SU-DHL-6 (cell line): Measurements from ENCODE around the gene PACSIN3.

Source experiments
- H2AFZ ChIP-seq: fragments of 200-600 bp; sonication (generic); 2 replicates; pipeline ENCODE4 v1.6.1; 2014; ENCODE audit warnings: low read depth, mild to moderate bottlenecking, moderate library complexity, mixed read lengths, antibody characterized with exemption, low read length; ENCODE audit not compliant: severe bottlenecking
- H3F3A ChIP-seq: fragments of 200-600 bp; shearing (Covaris generic); 2 replicates; pipeline ENCODE4 v1.6.0; 2016; ENCODE audit warnings: antibody characterized with exemption, mild to moderate bottlenecking; ENCODE audit not compliant: insufficient read depth
- H3K27ac ChIP-seq: fragments of 200-600 bp; sonication (generic); 2 replicates; pipeline ENCODE4 v1.5.1; 2016; ENCODE audit warnings: low read depth, mild to moderate bottlenecking, low read length, moderate library complexity, mixed read lengths
- H3K27me3 ChIP-seq: fragments of 200-600 bp; sonication (generic), shearing (Covaris generic); 2 replicates; pipeline ENCODE4 v1.6.0; 2014; ENCODE audit warnings: mild to moderate bottlenecking, low read length
- H3K36me3 ChIP-seq: fragments of 200-600 bp; sonication (generic); 2 replicates; pipeline ENCODE4 v1.6.1; 2014; ENCODE audit warnings: mild to moderate bottlenecking, low read length, mixed read lengths
- H3K4me2 ChIP-seq: fragments of 300-600, 200-600 bp; shearing (Covaris generic), sonication (generic); 2 replicates; pipeline ENCODE4 v1.6.0; 2014; ENCODE audit warnings: low read length, low read depth, mild to moderate bottlenecking; ENCODE audit not compliant: poor library complexity, severe bottlenecking
- H3K4me3 ChIP-seq: fragments of 200-600 bp; sonication (generic); 2 replicates; pipeline ENCODE4 v1.5.1; 2014; ENCODE audit warnings: antibody characterized with exemption, low read length, mild to moderate bottlenecking, mixed read lengths; ENCODE audit not compliant: insufficient read depth, poor library complexity, severe bottlenecking
- H3K79me2 ChIP-seq: fragments of 200-600 bp; sonication (generic); 2 replicates; pipeline ENCODE4 v1.6.1; 2014; ENCODE audit warnings: mild to moderate bottlenecking, low read length, moderate library complexity; ENCODE audit not compliant: insufficient read depth
- H3K9ac ChIP-seq: fragments of 200-600 bp; sonication (generic); 2 replicates; pipeline ENCODE4 v1.7.0; 2014; ENCODE audit warnings: mild to moderate bottlenecking, low read length
- H3K9me2 ChIP-seq: fragments of 200-600 bp; sonication (generic); replicated peaks from 2 replicates; pipeline ENCODE4 v1.6.1; 2014; ENCODE audit warnings: low read length; ENCODE audit not compliant: insufficient read depth
- H3K9me3 ChIP-seq: fragments of 200-600 bp; sonication (generic); 2 replicates; pipeline ENCODE4 v1.6.1; 2014; ENCODE audit warnings: low read length, mixed read lengths; ENCODE audit not compliant: insufficient read depth
- H4K20me1 ChIP-seq: fragments of 200-600 bp; sonication (generic); 2 replicates; pipeline ENCODE4 v1.6.1; 2014; ENCODE audit warnings: low read depth, mild to moderate bottlenecking, antibody characterized with exemption, low read length, moderate library complexity, mixed read lengths
- CTCF ChIP-seq: fragments of 200-600 bp; sonication (generic); IDR thresholded peaks from one replicate; pipeline ENCODE4 v1.5.1; 2017; ENCODE audit warnings: antibody characterized with exemption, mild to moderate bottlenecking, low read length, moderate library complexity; ENCODE audit not compliant: insufficient read depth, poor library complexity, severe bottlenecking
- EZH2phosphoT487 ChIP-seq: fragments of 200-600 bp; sonication (generic), shearing (Covaris generic); conservative IDR thresholded peaks from 2 replicates; pipeline ENCODE4 v1.6.1; 2018; ENCODE audit warnings: mild to moderate bottlenecking, antibody characterized with exemption, low read length, moderate library complexity, mixed read lengths

PACSIN3 gene

GRCh38 chr11:47182380-47182779 is 3.9 kb downstream of the PACSIN3 start:
- no peak overlapping the region for H3K4me3 ChIP-seq
- no peak overlapping the region for H3K27ac ChIP-seq
- no peaks in the 10 kb centered on the region for H3K36me3 ChIP-seq
- no peaks in the 10 kb centered on the region for H3K9me3 ChIP-seq
- no peaks in the 10 kb centered on the region for H3F3A ChIP-seq
- H3K9ac ChIP-seq, result no peak overlapping the region
- H4K20me1 ChIP-seq, result no peaks in the 10 kb centered on the region
- no peak overlapping the region for H3K4me2 ChIP-seq
- H2AFZ ChIP-seq, result no peak overlapping the region
- H3K27me3 ChIP-seq, result no peaks in the 10 kb centered on the region
- TF ChIP-seq CTCF, result no peak
- no peaks in the 10 kb centered on the region for H3K9me2 ChIP-seq
- H3K79me2 ChIP-seq, result no peaks in the 10 kb centered on the region

- H3K9ac ChIP-seq, result no peak overlapping the region
- no peak overlapping the region for H2AFZ ChIP-seq
- no peak overlapping the region for H3K27ac ChIP-seq
- H3K36me3 ChIP-seq, result no peaks in the 10 kb centered on the region
- H3K9me3 ChIP-seq, result no peaks in the 10 kb centered on the region
- H3F3A ChIP-seq, result no peaks in the 10 kb centered on the region
- H3K27me3 ChIP-seq, result no peaks in the 10 kb centered on the region
- H4K20me1 ChIP-seq, result no peaks in the 10 kb centered on the region
- TF ChIP-seq CTCF, result no peak
- no peak for TF ChIP-seq EZH2phosphoT487
- no peaks in the 10 kb centered on the region for H3K9me2 ChIP-seq
- H3K4me2 ChIP-seq, result no peak overlapping the region
- no peak overlapping the region for H3K4me3 ChIP-seq
- peaks cover 3% of the 10 kb centered on the region for H3K79me2 ChIP-seq
Measured at GRCh38 chr11:47181271-47181670, 5.0 kb downstream of the PACSIN3 start.

- no peak overlapping the region for H2AFZ ChIP-seq
- no peak overlapping the region for H3K4me2 ChIP-seq
- TF ChIP-seq EZH2phosphoT487 (no peak), CTCF (no peak)
- no peaks in the 10 kb centered on the region for H3K27me3 ChIP-seq
- H3K27ac ChIP-seq, result no peak overlapping the region
- H4K20me1 ChIP-seq, result peaks cover 7% of the 10 kb centered on the region; the same call in 1 of the 2 replicates
- H3K9me2 ChIP-seq, result no peaks in the 10 kb centered on the region
- peaks cover 14% of the 10 kb centered on the region for H3K79me2 ChIP-seq
- no peak overlapping the region for H3K4me3 ChIP-seq
- H3F3A ChIP-seq, result no peaks in the 10 kb centered on the region
- H3K9ac ChIP-seq, result no peak overlapping the region
- no peaks in the 10 kb centered on the region for H3K9me3 ChIP-seq
- 0 out of 2 replicates have a peak, but pooled peaks cover 1% of the 10 kb centered on the region for H3K36me3 ChIP-seq
Measured at GRCh38 chr11:47180006-47180787, 6.0 kb downstream of the PACSIN3 start.
